IPS-15b (cell line): ENCODE results near the gene PAXX.

Experiments used
- H3K27me3 ChIP-seq: one replicate; pipeline ENCODE4 v1.6.1; 2013; ENCODE audit warnings: low read length; ENCODE audit not compliant: control insufficient read depth, insufficient read depth
- H3K36me3 ChIP-seq: one replicate; pipeline ENCODE4 v1.6.1; 2013; ENCODE audit warnings: low read length; ENCODE audit not compliant: control insufficient read depth, insufficient read depth
- H3K4me1 ChIP-seq: one replicate; pipeline ENCODE4 v1.6.1; 2013; ENCODE audit warnings: mild to moderate bottlenecking, low read length; ENCODE audit not compliant: control insufficient read depth, insufficient read depth
- H3K4me3 ChIP-seq: one replicate; pipeline ENCODE4 v1.5.1; 2013; ENCODE audit warnings: low read depth, low read length
- H3K9ac ChIP-seq: one replicate; pipeline ENCODE4 v1.6.1; 2013; ENCODE audit warnings: low read depth, mild to moderate bottlenecking, low read length
- H3K9me3 ChIP-seq: one replicate; pipeline ENCODE4 v1.6.1; 2013; ENCODE audit warnings: mild to moderate bottlenecking, low read length; ENCODE audit not compliant: control insufficient read depth, insufficient read depth

Gene PAXX

GRCh38 chr9:137014166-137014565 lies 21.9 kb downstream of the PAXX start:
- no peaks in the 10 kb centered on the region for H3K4me1 ChIP-seq
- H3K27me3 ChIP-seq, result no peaks in the 10 kb centered on the region
- H3K4me3 ChIP-seq, result no peak overlapping the region
- H3K9ac ChIP-seq, result no peak overlapping the region
- no peaks in the 10 kb centered on the region for H3K9me3 ChIP-seq
- H3K36me3 ChIP-seq, result peaks cover 3% of the 10 kb centered on the region

- no peaks in the 10 kb centered on the region for H3K9me3 ChIP-seq
- H3K4me3 ChIP-seq, result no peak overlapping the region
- no peak overlapping the region for H3K9ac ChIP-seq
- H3K36me3 ChIP-seq, result peaks cover 3% of the 10 kb centered on the region
- H3K27me3 ChIP-seq, result no peaks in the 10 kb centered on the region
- H3K4me1 ChIP-seq, result no peaks in the 10 kb centered on the region
Measured at GRCh38 chr9:137014776-137015539, 22.7 kb downstream of the PAXX start.

GRCh38 chr9:137015540-137015930 lies 23.3 kb downstream of the PAXX start:
- Histone ChIP-seq H3K27me3 (no peaks in the 10 kb centered on the region), H3K36me3 (peaks cover 3% of the 10 kb centered on the region), H3K9me3 (no peaks in the 10 kb centered on the region), H3K4me1 (no peaks in the 10 kb centered on the region), H3K9ac (no peak overlapping the region), H3K4me3 (no peak overlapping the region)

GRCh38 chr9:137015976-137016375 lies 23.8 kb downstream of the PAXX start:
- H3K27me3 ChIP-seq, result no peaks in the 10 kb centered on the region
- peaks cover 3% of the 10 kb centered on the region for H3K36me3 ChIP-seq
- no peaks in the 10 kb centered on the region for H3K4me1 ChIP-seq
- no peak overlapping the region for H3K4me3 ChIP-seq
- H3K9ac ChIP-seq, result no peak overlapping the region
- H3K9me3 ChIP-seq, result no peaks in the 10 kb centered on the region

- Histone ChIP-seq H3K9ac (no peak overlapping the region), H3K27me3 (no peaks in the 10 kb centered on the region), H3K4me1 (no peaks in the 10 kb centered on the region), H3K36me3 (peaks cover 3% of the 10 kb centered on the region), H3K4me3 (no peak overlapping the region), H3K9me3 (no peaks in the 10 kb centered on the region)
Measured at GRCh38 chr9:137016436-137016835, 24.2 kb downstream of the PAXX start.

- Histone ChIP-seq H3K4me1 (no peaks in the 10 kb centered on the region), H3K9ac (no peak overlapping the region), H3K27me3 (no peaks in the 10 kb centered on the region), H3K4me3 (no peak overlapping the region), H3K36me3 (no peaks in the 10 kb centered on the region), H3K9me3 (no peaks in the 10 kb centered on the region)
Measured at GRCh38 chr9:137017071-137017470, 24.8 kb downstream of the PAXX start.

GRCh38 chr9:137017791-137018497 lies 25.7 kb downstream of the PAXX start:
- no peaks in the 10 kb centered on the region for H3K27me3 ChIP-seq
- no peaks in the 10 kb centered on the region for H3K36me3 ChIP-seq

GRCh38 chr9:137018761-137019559 lies 26.7 kb downstream of the PAXX start:
- Histone ChIP-seq H3K9ac (no peak overlapping the region), H3K27me3 (no peaks in the 10 kb centered on the region), H3K36me3 (no peaks in the 10 kb centered on the region), H3K4me3 (no peak overlapping the region), H3K4me1 (no peaks in the 10 kb centered on the region), H3K9me3 (no peaks in the 10 kb centered on the region)

More at GRCh38 chr9:137017791-137018497, 25.7 kb downstream of the PAXX start:
- H3K9me3 ChIP-seq, result no peaks in the 10 kb centered on the region
- no peak overlapping the region for H3K9ac ChIP-seq
- H3K4me1 ChIP-seq, result no peaks in the 10 kb centered on the region
- no peak overlapping the region for H3K4me3 ChIP-seq

- no peak overlapping the region for H3K9ac ChIP-seq
- no peaks in the 10 kb centered on the region for H3K4me1 ChIP-seq
- no peaks in the 10 kb centered on the region for H3K36me3 ChIP-seq
- no peaks in the 10 kb centered on the region for H3K27me3 ChIP-seq
- H3K9me3 ChIP-seq, result no peaks in the 10 kb centered on the region
- H3K4me3 ChIP-seq, result no peak overlapping the region
Measured at GRCh38 chr9:137019891-137020683, 27.9 kb downstream of the PAXX start.

- H3K27me3 ChIP-seq, result peaks cover 1% of the 10 kb centered on the region
- no peaks in the 10 kb centered on the region for H3K9me3 ChIP-seq
- no peak overlapping the region for H3K4me3 ChIP-seq
- no peaks in the 10 kb centered on the region for H3K36me3 ChIP-seq
- no peak overlapping the region for H3K9ac ChIP-seq
- H3K4me1 ChIP-seq, result no peaks in the 10 kb centered on the region
Measured at GRCh38 chr9:137020771-137021567, 28.7 kb downstream of the PAXX start.
